Measurements from ENCODE around the gene NLN. TPM values are rescaled to one million over a fixed set of nuclear protein-coding genes. Genes with fewer than 3 reads are reported as not detected.

The NLN gene
- total RNA-seq, 1 donor from 2014 or later, result 94.3 TPM

DNA sequence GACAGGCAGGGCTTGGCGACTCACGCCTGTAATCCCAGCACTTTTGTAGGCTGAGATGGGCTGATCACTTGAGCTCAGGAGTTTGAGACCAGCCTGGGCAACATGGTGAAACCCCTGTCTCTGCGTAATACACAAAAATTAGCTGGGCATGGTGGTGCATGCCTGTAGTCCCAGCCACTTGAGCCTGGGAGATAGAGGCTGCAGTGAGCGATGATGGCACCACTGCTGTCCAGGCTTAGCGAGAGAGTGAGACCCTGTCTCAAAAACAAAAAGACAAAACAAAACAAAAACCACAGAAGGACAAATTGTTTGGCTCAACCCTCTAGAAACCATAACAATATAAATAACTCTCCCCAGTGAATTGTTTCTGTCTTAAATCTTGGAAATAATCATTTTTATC is 111.8 kb downstream of the NLN start:
- H3K9me3 ChIP-seq (ENCODE audit: low read depth), result no peaks in the 10 kb centered on the region
- no peak overlapping the region for H3K27ac Mint-ChIP-seq
- H3K27me3 Mint-ChIP-seq (ENCODE audit: insufficient read depth, low read depth), result no peaks in the 10 kb centered on the region
- H3K4me3 Mint-ChIP-seq, result no peak overlapping the region
- no peak for DNase-seq (ENCODE audit: low spot score)
- H3K36me3 Mint-ChIP-seq, result no peaks in the 10 kb centered on the region
- H3K4me1 ChIP-seq, result peaks cover 33% of the 10 kb centered on the region
- H4K20me1 ChIP-seq (ENCODE audit: low read depth), result no peaks in the 10 kb centered on the region
- H3K36me3 ChIP-seq, result no peaks in the 10 kb centered on the region
- no peaks in the 10 kb centered on the region for H3K27me3 ChIP-seq
- no peak overlapping the region for H3K27ac ChIP-seq
- peaks cover 21% of the 10 kb centered on the region for H3F3A ChIP-seq (ENCODE audit: low read depth)
- TF ChIP-seq EZH2 (IDR thresholded peaks at IDR 0.05) (no peak), EZH2phosphoT487 (IDR thresholded peaks at IDR 0.05) (no peak)
- TF ChIP-seq, protein P1, sequence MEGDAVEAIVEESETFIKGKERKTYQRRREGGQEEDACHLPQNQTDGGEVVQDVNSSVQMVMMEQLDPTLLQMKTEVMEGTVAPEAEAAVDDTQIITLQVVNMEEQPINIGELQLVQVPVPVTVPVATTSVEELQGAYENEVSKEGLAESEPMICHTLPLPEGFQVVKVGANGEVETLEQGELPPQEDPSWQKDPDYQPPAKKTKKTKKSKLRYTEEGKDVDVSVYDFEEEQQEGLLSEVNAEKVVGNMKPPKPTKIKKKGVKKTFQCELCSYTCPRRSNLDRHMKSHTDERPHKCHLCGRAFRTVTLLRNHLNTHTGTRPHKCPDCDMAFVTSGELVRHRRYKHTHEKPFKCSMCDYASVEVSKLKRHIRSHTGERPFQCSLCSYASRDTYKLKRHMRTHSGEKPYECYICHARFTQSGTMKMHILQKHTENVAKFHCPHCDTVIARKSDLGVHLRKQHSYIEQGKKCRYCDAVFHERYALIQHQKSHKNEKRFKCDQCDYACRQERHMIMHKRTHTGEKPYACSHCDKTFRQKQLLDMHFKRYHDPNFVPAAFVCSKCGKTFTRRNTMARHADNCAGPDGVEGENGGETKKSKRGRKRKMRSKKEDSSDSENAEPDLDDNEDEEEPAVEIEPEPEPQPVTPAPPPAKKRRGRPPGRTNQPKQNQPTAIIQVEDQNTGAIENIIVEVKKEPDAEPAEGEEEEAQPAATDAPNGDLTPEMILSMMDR (IDR thresholded peaks at IDR 0.05), result no peak
- no peak overlapping the region for H3K9ac ChIP-seq
- H3K79me2 ChIP-seq (ENCODE audit: low read depth), result no peaks in the 10 kb centered on the region
- no peak overlapping the region for H3K4me2 ChIP-seq
- H3K4me3 ChIP-seq, result no peak overlapping the region
- H2AFZ ChIP-seq (replicated peaks), result no peak overlapping the region
- H3K4me1 Mint-ChIP-seq, result peaks cover 15% of the 10 kb centered on the region
- H3K9me3 Mint-ChIP-seq, result no peaks in the 10 kb centered on the region

GRCh38 chr5:65834306-65834705 is 112.3 kb downstream of the NLN start:
- H3K4me3 Mint-ChIP-seq, result no peak overlapping the region
- Histone ChIP-seq H3K4me1 (peaks cover 33% of the 10 kb centered on the region), H2AFZ (replicated peaks) (no peak overlapping the region), H3K27me3 (no peaks in the 10 kb centered on the region), H3K9ac (no peak overlapping the region), H3F3A (ENCODE audit: low read depth) (peaks cover 21% of the 10 kb centered on the region), H3K36me3 (no peaks in the 10 kb centered on the region), H3K27ac (peak overlapping the region; percentile 64), H3K79me2 (ENCODE audit: low read depth) (no peaks in the 10 kb centered on the region), H3K4me2 (no peak overlapping the region), H3K9me3 (ENCODE audit: low read depth) (no peaks in the 10 kb centered on the region), H4K20me1 (ENCODE audit: low read depth) (no peaks in the 10 kb centered on the region), H3K4me3 (no peak overlapping the region)
- no peaks in the 10 kb centered on the region for H3K36me3 Mint-ChIP-seq
- H3K27me3 Mint-ChIP-seq (ENCODE audit: insufficient read depth, low read depth), result no peaks in the 10 kb centered on the region
- TF ChIP-seq EZH2 (IDR thresholded peaks at IDR 0.05) (no peak), EZH2phosphoT487 (IDR thresholded peaks at IDR 0.05) (no peak)
- TF ChIP-seq, protein P1 (IDR thresholded peaks at IDR 0.05), result no peak
- H3K27ac Mint-ChIP-seq, result no peak overlapping the region
- peaks cover 15% of the 10 kb centered on the region for H3K4me1 Mint-ChIP-seq
- no peaks in the 10 kb centered on the region for H3K9me3 Mint-ChIP-seq
- DNase-seq (ENCODE audit: low spot score), result no peak

DNA sequence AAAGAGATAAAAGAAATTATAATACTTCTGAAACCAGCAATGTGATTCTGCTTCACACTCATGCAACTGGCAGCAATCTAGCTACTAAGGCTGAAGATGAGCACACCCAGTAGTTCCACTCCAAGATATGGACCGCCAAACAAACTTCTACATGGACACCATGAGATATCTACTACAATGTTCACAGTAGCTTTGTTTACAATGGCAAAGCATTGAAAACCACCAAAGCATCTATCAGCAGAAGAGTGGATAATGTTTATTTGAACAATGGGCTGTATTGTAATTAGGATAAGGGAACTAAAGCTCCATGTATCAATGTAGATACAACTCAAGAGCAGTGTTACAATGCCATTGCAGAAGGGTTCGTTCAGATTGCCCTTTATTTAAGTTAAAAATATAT is 113.2 kb downstream of the NLN start:
- no peak overlapping the region for H3K27ac Mint-ChIP-seq
- H3K36me3 ChIP-seq, result no peaks in the 10 kb centered on the region
- H4K20me1 ChIP-seq (ENCODE audit: low read depth), result no peaks in the 10 kb centered on the region
- no peaks in the 10 kb centered on the region for H3K9me3 ChIP-seq (ENCODE audit: low read depth)
- H3K4me3 ChIP-seq, result no peak overlapping the region
- no peak for DNase-seq (ENCODE audit: low spot score)
- no peaks in the 10 kb centered on the region for H3K27me3 ChIP-seq
- no peak overlapping the region for H3K9ac ChIP-seq
- no peak overlapping the region for H3K4me2 ChIP-seq
- H3K79me2 ChIP-seq (ENCODE audit: low read depth), result no peaks in the 10 kb centered on the region
- no peaks in the 10 kb centered on the region for H3K36me3 Mint-ChIP-seq
- H2AFZ ChIP-seq (replicated peaks), result no peak overlapping the region
- TF ChIP-seq, protein P1 (IDR thresholded peaks at IDR 0.05), result no peak
- TF ChIP-seq EZH2phosphoT487 (IDR thresholded peaks at IDR 0.05), result no peak
- no peak for TF ChIP-seq EZH2 (IDR thresholded peaks at IDR 0.05)
- H3K4me3 Mint-ChIP-seq, result no peak overlapping the region
- no peaks in the 10 kb centered on the region for H3K9me3 Mint-ChIP-seq
- no peak overlapping the region for H3K27ac ChIP-seq
- H3F3A ChIP-seq (ENCODE audit: low read depth), result peaks cover 14% of the 10 kb centered on the region
- peaks cover 13% of the 10 kb centered on the region for H3K4me1 Mint-ChIP-seq
- H3K4me1 ChIP-seq, result peaks cover 24% of the 10 kb centered on the region
- no peaks in the 10 kb centered on the region for H3K27me3 Mint-ChIP-seq (ENCODE audit: insufficient read depth, low read depth)

Data from neural progenitor cell (in vitro differentiated cells).